Kidney capillary endothelial cell (primary cell): ENCODE measurements around the gene BTG4.

Experiments
- DNase-seq: peaks from one replicate; pipeline ENCODE4 v3.0.0-alpha.2; 2018; ENCODE audit warnings: low spot score

The BTG4 gene

DNA sequence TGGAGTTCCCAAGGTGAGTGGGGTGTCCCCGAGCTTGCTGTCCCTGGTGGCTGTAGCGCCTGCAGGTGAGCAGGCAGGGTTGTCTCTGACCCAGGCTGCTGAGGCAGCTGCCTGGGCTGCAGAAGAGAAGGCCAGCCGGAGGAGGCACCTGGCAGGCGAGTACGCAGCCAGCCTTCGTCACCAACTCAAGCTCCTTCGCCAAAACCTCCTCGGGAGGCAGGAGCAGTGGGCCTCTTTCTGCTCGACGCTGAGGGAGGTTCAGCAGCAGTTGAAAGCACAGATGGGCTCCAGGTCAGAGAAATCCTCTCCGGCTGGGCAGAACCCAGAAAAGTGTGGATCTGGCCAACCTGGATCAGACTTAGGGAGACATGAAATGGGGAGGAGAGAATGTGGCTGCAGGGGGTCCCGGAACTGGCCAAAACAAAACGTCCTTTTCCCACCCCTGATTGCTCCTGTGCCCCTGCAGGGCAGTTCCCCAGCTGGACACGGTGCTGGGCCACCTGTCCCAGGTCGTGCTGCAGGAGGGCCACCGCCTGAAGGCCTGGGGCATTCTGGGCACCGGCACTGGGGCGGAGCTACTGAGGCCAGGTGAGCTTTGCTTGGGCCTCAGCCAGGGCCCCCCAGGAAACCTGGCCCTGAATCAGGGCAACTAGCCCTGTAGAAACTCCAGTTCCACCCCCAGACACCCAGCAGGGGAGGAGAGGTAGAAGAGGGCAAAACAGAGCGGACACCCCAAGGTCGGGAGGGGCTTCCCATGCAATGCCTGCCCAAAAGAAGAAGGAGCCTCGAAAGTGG, 56.7 kb downstream of the BTG4 start:
- no peak for DNase-seq

DNA sequence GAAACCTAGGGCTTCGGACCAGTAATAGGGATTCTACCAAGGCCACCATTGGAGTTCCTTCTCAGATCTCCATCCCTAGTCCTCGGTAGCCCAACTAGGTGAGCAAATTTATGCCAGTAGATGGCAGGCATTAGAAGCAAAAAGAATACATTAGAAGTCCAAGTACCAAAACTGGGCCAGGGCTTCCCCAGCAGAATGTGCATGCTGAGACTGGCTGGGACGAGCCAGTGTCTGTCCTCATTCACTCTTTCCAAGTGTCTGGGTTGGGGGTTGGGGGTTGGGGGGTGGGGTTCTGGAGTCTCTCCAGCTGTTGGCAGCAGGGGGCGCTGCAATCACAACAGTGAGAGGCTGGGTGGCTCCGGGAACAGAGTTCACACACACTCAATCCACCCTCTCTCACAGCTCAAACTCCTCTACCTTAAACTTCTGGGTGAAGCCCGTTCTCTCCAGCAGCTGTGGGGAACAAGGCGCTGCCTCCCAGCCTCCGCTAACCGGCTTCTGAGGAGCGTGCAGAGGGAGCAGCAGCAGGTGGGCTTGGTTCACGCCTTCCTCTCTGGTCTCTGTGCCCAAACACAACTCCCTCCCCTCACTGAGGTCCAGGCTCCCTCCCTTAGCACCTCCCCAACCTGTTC, 57.5 kb downstream of the BTG4 start:
- DNase-seq = peak; percentile 51

DNA sequence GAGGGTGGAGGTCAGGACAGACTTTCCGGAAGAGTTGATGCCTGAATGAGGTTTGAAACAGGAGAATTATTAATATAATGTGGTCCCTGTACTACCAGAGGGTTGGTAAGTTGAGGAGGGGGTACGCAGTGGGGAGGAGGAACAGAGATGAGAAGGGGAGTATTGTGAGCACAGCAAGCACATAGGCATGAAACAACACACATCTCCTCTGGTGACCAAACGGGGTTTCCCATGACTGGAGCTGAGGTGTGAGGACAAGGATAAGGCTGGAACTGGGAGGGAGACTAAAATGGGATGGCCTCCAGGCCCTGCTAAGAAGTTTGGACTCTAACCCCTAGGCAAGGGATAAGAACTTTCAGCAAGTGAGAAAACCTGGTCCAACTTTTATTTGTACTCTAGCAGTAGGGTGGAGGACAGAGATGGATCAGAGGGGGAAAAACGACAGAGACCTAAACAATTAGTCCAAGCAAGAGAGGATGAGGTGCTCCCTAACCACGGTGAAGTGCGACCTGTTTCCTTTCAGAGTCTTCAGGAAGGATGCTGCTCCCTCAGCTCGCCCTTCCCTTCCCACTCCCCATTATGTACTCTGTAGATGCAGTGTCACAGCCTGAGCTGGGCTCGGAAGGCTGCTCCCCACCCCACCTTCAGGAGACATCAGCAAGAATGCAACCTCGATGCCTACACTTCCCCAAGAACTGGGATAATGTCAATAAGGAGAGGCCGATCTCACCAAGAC, 59.2 kb downstream of the BTG4 start:
- no peak for DNase-seq

DNA sequence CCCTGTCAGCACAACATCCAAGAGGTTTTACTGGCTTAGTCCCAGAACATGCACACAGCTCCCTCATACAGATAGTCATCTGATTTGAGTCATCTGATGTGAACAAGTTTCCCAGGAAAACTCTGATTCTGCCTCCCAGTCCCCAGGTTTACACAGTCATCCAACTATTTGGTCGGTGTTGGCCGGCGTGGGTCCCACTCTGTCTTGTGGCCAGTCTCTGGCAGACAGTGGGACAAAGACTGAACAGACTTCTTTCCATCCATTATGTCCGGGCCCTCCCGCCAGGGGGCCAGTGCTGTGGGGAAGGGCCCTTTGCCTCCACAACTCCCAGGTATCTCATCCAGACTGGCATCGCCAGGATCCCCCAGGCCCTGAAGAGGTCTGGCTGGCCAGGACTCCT, 60.0 kb downstream of the BTG4 start:
- DNase-seq = no peak

DNA sequence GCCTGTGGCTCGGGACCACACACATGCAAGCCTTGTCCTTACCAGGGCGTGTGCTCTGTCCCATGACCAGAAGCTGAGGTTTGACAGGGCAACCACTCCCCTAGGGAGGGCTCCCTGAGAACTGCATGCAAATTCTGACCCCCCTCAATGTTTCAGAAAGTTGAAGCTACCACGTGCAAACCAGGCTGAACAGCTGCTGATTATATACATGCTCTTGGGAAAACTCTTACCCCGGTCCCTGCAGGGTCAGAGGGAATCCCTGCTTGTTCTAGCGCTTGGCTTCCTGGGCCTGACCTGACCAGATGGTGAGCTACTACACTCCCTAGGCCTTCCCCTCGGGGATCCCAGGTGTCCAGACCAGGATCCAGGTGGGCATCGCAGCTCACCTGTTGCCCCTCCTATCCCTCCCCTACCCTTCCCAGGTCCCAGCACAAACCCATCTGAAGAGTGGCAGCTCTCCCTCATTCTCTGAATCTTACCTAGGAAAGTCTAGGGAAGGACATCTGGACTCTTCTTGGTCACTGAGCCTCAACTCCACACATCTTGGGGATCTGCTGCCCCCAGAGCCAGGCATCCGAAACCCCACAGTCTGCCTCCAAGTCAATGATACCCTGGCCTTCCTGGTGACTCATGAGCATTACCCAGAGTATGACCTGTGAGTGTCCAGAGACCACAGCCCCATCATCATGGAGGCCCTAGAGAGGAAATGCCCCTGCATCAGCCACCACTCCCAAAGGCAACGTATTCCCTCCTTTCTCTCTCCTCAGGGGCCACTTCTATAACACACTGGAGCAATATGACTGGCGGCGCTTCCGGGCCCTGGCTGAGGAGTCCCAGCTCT, 61.5 kb downstream of the BTG4 start:
- no peak for DNase-seq

DNA sequence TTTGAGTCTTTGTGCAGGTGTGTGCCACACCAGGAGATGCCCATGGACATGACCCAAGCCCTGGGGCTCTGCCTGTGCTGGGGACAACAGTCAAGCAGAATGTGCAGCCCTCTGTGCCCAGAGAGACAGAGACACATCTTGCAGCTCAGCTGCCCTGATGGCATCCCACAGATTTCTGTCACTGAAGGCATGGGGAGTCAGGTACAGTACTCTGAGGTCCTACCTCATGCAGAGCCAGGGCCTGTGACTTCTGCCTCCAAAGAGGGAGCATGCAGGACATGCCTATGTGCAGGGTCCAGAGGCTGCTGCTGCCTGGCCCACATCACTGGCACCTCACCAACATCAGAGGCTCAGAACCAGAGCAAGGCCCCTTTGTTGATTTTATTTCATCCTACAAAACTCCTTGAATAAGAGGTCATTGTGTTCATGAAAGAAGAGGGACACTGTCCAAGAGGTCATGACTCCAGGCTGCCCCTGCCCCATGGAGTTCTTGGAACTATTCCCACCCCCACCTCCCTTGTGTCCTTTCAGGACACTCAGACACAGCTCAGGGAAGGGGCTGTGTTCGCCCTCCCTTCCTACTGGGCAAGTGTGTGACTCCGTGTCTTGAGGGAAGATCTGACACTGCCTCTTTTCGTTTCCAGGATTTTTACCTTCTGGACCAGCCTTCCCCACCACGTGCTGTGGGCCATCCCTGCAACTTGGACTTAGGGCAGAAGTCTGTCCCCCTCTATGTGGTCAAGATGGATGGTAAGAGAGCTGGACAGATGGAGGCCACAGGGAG, 62.3 kb downstream of the BTG4 start:
- no peak for DNase-seq

DNA sequence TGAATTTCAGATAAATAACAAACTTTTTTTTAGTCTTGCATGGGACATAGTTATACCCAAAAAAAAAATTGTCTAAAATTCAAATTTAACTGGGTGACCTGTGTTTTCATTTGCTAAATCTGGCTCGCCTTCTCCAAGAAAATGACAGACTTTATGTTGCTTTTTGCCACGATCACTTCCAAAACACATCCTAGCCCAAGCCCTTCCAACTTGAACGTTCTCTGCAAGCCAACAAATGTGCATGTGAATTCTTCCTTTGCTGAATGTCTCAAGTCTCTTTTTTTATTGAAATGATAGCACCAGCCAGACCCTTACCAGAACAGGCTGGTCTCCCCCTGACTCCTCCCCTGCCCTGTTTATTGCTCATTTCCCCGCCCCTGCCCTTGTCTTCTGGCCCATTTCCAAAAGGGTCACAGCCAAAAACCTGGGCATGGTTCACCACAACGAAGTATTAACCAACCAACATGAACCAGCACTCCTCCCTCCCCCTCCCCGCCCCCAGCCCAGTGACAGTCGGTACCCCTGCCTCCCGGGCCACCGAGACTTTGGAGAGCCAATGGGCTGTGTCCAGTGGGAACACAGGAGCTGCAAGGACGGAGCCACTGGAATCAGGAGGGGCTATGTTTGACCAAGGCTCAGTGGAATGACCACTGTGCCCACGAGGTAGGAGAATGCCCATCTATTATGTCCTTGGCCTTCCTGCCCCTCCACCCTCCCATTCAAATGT, 63.2 kb downstream of the BTG4 start:
- DNase-seq = no peak

DNA sequence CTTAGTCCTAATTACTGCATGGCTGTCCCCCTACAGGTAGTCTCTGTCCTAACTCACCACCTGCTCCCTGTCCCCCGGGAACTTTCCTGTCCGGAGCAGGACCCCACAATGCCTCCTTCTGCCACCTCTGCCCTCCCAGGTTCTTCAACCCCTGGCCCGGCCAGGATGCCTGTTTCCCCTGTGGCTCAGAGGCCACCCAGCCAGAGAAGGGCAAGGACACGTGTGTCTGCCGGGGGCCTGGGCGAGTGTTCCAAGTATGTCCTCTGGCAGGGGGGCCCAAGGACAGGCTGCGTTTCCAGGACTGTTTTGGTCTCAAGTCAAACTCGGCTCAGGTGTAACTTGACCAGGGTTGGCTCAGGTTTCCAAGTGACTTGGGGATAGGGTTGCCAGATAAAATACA, 63.8 kb downstream of the BTG4 start:
- no peak for DNase-seq

DNA sequence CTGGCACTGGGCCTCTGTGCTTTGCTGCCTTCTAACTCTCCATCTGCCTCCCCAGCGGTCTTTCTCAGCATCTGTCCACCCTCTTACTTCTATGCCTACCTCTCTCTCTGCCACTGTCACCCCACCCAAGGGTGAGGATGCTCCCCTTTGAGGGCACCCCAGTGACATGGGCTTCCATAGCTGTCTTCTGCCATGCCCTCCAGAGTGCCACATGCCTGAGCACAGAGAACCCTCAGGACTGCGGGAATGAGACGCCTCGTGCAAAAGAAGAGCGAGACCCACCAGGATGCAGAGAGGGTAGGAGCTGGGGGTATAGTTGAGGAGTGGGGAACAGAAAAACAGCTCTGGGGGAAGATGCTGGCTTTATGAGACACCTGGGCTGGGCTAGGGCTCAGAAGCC, 64.3 kb downstream of the BTG4 start:
- DNase-seq = no peak

DNA sequence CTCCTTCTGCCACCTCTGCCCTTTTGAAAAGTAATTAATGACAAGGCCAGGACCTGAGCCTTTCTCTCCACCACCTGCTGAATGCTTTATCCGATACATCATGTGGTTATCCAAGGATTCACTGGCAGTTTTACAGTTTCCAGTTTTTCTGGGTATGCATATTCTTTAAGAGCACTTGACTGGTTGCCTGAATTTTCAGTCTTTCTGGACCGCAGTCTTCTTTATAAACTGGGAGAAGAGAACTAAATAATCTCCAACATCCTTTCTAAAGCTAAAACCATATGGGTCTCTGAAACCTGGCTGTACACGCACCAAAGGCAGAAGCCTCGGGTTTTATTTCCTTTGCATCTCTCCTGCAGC, 65.1 kb downstream of the BTG4 start:
- DNase-seq = no peak

DNA sequence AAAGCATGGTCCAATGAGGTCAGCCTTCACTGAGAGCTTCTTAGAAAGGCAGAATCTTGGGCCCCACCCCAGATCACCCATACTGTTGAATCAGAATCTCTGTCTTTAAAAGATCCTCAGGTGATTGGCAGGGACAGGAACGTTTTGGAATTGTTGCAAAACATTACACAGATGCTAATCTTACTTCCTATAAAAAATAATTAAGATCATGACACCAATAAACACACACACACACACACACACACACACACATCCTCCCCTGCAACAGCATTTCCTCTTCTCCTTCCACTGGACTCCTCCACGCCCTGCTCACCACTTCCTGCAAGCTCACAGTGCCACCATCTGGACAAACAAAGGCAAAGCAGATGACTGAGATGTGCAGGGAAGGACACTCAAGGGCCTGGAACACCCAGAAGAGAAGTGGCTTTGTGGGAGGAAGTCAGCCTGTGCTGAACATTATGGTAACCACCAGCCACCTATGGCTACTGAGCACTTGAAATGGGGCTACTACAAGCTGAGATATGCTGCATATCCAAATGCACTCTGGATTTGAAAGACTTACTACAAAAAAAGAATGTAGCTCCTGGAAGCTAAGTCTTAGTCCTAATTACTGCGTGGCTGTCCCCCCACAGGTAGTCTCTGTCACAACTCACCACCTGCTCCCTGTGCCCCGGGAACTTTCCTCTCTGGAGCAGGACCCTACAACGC, 65.6 kb downstream of the BTG4 start:
- peak; percentile 91 for DNase-seq

DNA sequence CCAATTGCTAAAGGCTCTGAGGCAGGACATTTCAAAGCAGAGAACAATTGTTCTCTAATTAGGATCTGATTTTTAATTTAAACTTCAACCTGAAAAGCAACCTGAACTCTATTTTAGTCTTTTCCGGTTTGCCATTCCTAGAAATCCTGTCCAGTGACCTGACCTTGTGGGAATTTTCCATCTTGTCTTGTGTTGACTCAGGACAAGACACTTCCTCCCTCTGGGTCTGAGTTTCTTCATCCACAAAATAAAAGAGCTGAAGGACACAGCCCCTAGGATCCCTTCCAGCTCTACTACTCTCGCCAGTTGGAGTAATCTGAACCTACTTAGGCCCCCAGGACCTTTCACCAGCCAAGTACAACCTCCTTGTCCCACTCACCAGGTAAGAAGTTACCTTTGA, 66.6 kb downstream of the BTG4 start:
- peak; percentile 28 for DNase-seq
